Upper lobe of right lung (tissue), 1 donor: ENCODE measurements around the gene TCF7L2. TPM values are rescaled to one million over a fixed set of nuclear protein-coding genes. Genes with fewer than 3 reads are reported as not detected.

Experiments used
- ATAC-seq: fragments of 200-7000 bp; cut with Tn5 transposase; one replicate; pipeline ENCODE4 v1.9.1; 2020; ENCODE audit warnings: mild to moderate bottlenecking, moderate library complexity
- DNase-seq: peaks from one replicate; pipeline ENCODE4 v3.0.0-alpha.2; 2020
- H3K27ac ChIP-seq: fragments of 200-600 bp; one replicate; pipeline ENCODE4 v1.8.0; 2022
- H3K27me3 ChIP-seq: fragments of 200-600 bp; one replicate; pipeline ENCODE4 v1.8.0; 2022; ENCODE audit warnings: mild to moderate bottlenecking
- H3K36me3 ChIP-seq: fragments of 200-600 bp; one replicate; pipeline ENCODE4 v1.8.0; 2022
- H3K4me1 ChIP-seq: fragments of 200-600 bp; one replicate; pipeline ENCODE4 v1.8.0; 2022
- H3K4me3 ChIP-seq: fragments of 200-600 bp; one replicate; pipeline ENCODE4 v1.8.0; 2022; ENCODE audit warnings: mild to moderate bottlenecking
- H3K9me3 ChIP-seq: fragments of 200-600 bp; one replicate; pipeline ENCODE4 v1.8.0; 2022
- CTCF ChIP-seq: fragments of 200-600 bp; IDR thresholded peaks from one replicate; pipeline ENCODE4 v1.8.0; 2022; ENCODE audit warnings: antibody characterized with exemption
- intact Hi-C: fragments of 100-400 bp; cut with DNase I; formaldehyde crosslinking; loops from one replicate; pipeline ENCODE4 v1.11.0; 2022
- total RNA-seq: library from RNA; stranded (reverse); fragmentation: NEBNext Ultra II Directional; extraction: Animal tissue kit (Norgen Biotek cat#: 25700); gene quantifications from one replicate; pipeline ENCODE4 v1.2.1, GENCODE V29; 2021
- donor health status: DM: no; HTN: yes; CAD: no; lungs with severe emphysema.

TCF7L2 gene
- total RNA-seq, 1 donor from 2014 or later: 47.4 TPM

GRCh38 chr10:112963835-112964234, 13.8 kb downstream of the TCF7L2 start:
- no peak for DNase-seq
- no peaks in the 10 kb centered on the region for H3K27me3 ChIP-seq

DNA sequence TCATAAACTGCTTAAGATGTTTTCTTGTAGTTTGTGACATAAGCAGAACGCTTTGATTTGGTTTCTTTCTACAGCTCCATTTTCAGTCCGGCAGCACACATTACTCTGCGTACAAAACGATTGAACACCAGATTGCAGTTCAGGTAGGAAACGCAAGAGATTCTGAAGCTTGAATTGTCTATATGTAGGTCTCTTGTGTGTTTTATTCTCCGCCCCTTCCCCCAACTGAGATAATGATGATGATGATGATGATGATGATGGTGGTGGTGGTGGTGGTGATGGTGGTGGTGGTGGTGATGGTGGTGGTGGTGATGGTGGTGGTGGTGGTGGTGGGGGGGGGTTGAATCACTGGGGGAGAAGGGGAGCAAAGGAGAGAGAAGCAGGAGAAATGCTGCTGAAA, 14.4 kb downstream of the TCF7L2 start:
- DNase-seq: no peak
- Histone ChIP-seq H3K27me3 (no peaks in the 10 kb centered on the region), H3K4me1 (no peaks in the 10 kb centered on the region), H3K27ac (no peak overlapping the region), H3K36me3 (peaks cover 23% of the 10 kb centered on the region), H3K9me3 (no peaks in the 10 kb centered on the region), H3K4me3 (no peak overlapping the region)
- TF ChIP-seq CTCF: no peak
- intact Hi-C loops: no loop called here
- no peak for ATAC-seq

More at GRCh38 chr10:112963835-112964234, 13.8 kb downstream of the TCF7L2 start:
- Histone ChIP-seq H3K4me3 (no peak overlapping the region), H3K9me3 (no peaks in the 10 kb centered on the region), H3K27ac (no peak overlapping the region), H3K36me3 (peaks cover 17% of the 10 kb centered on the region), H3K4me1 (no peaks in the 10 kb centered on the region)
- intact Hi-C loops: no loop called here
- TF ChIP-seq CTCF: no peak
- ATAC-seq: peak; percentile 55

GRCh38 chr10:112966194-112966855, 16.3 kb downstream of the TCF7L2 start:
- H3K27me3 ChIP-seq: no peaks in the 10 kb centered on the region
- intact Hi-C loops: no loop called here
- H3K36me3 ChIP-seq: peaks cover 23% of the 10 kb centered on the region
- H3K27ac ChIP-seq: no peak overlapping the region
- no peak for TF ChIP-seq CTCF
- H3K9me3 ChIP-seq: no peaks in the 10 kb centered on the region
- no peak for ATAC-seq
- DNase-seq: no peak
- H3K4me1 ChIP-seq: no peaks in the 10 kb centered on the region
- H3K4me3 ChIP-seq: no peak overlapping the region

- ATAC-seq (no peak), DNase-seq (no peak)
- H3K9me3 ChIP-seq: no peaks in the 10 kb centered on the region
- TF ChIP-seq CTCF: no peak
- peaks cover 23% of the 10 kb centered on the region for H3K36me3 ChIP-seq
- no peaks in the 10 kb centered on the region for H3K27me3 ChIP-seq
- intact Hi-C loops: no loop called here
- no peak overlapping the region for H3K4me3 ChIP-seq
- H3K27ac ChIP-seq: no peak overlapping the region
- no peaks in the 10 kb centered on the region for H3K4me1 ChIP-seq
Observed at GRCh38 chr10:112967200-112967599, 17.2 kb downstream of the TCF7L2 start.

GRCh38 chr10:112969131-112969530, 19.1 kb downstream of the TCF7L2 start:
- Histone ChIP-seq H3K9me3 (no peaks in the 10 kb centered on the region), H3K36me3 (peaks cover 33% of the 10 kb centered on the region), H3K4me1 (no peaks in the 10 kb centered on the region), H3K27me3 (no peaks in the 10 kb centered on the region), H3K27ac (no peak overlapping the region), H3K4me3 (no peak overlapping the region)
- no peak for DNase-seq
- intact Hi-C loops: no loop called here
- no peak for ATAC-seq
- TF ChIP-seq CTCF: no peak

GRCh38 chr10:112969542-112969941, 19.5 kb downstream of the TCF7L2 start:
- Histone ChIP-seq H3K4me1 (no peaks in the 10 kb centered on the region), H3K36me3 (peaks cover 37% of the 10 kb centered on the region), H3K27me3 (no peaks in the 10 kb centered on the region), H3K27ac (no peak overlapping the region), H3K4me3 (no peak overlapping the region), H3K9me3 (no peaks in the 10 kb centered on the region)
- no peak for TF ChIP-seq CTCF
- ATAC-seq (no peak), DNase-seq (no peak)
- intact Hi-C loops: no loop called here
